ENCODE measurements around the gene RAB11A. TPM values are rescaled to one million over a fixed set of nuclear protein-coding genes. Genes with fewer than 3 reads are reported as not detected.

Gene RAB11A
- total and polyA plus RNA-seq, 2 of the 13 experiments (the other 11 are each of a cell fraction or from before 2014, with no cell fraction given): 161 to 162 TPM

GRCh38 chr15:65862682-65863081 lies 6.6 kb upstream of the RAB11A start (continued):
- TF ChIP-seq ZNF264 (CRISPR knock-in tag; IDR thresholded peaks at IDR 0.05) (no peak), HOXA5 (CRISPR knock-in tag; IDR thresholded peaks at IDR 0.05) (no peak), KDM4B (CRISPR knock-in tag; IDR thresholded peaks at IDR 0.05) (no peak), RBFOX2 (IDR thresholded peaks at IDR 0.05; ENCODE audit: low read depth, low read length) (no peak), MED1 (CRISPR knock-in tag; IDR thresholded peaks at IDR 0.05) (no peak), ZNF674 (CRISPR knock-in tag; IDR thresholded peaks at IDR 0.05; ENCODE audit: low read depth) (no peak), HNRNPLL (IDR thresholded peaks at IDR 0.05; ENCODE audit: low read depth, low read length, poor library complexity, severe bottlenecking) (no peak), RAD51 (IDR thresholded peaks at IDR 0.05; ENCODE audit: borderline replicate concordance) (no peak), DMAP1 (CRISPR knock-in tag; IDR thresholded peaks at IDR 0.05) (0 out of 2 replicates have a peak, but pooled peaks have one; percentile 44), FLYWCH1 (CRISPR knock-in tag; IDR thresholded peaks at IDR 0.05) (no peak), YEATS2 (CRISPR knock-in tag; IDR thresholded peaks at IDR 0.05; ENCODE audit: borderline replicate concordance) (peak; percentile 24; the same call in 1 of the 2 replicates), TIGD3 (CRISPR knock-in tag; IDR thresholded peaks at IDR 0.05; ENCODE audit: borderline replicate concordance) (no peak), HMG20A (CRISPR knock-in tag; IDR thresholded peaks at IDR 0.05; ENCODE audit: borderline replicate concordance) (0 out of 2 replicates have a peak, but pooled peaks have one; percentile 39), ZNF850 (CRISPR knock-in tag; conservative IDR thresholded peaks at IDR 0.05) (no peak), EHMT2 (IDR thresholded peaks at IDR 0.05; ENCODE audit: borderline replicate concordance, low read depth, low read length) (no peak), SOX6 (IDR thresholded peaks at IDR 0.05) (no peak), SOX6 (CRISPR knock-in tag; IDR thresholded peaks at IDR 0.05) (no peak), TAF15 (IDR thresholded peaks at IDR 0.05; ENCODE audit: low read depth, low read length, poor library complexity, severe bottlenecking) (no peak), GATAD2A (CRISPR knock-in tag; IDR thresholded peaks at IDR 0.05) (peak; percentile 55; the same call in 1 of the 2 replicates), FOXP4 (CRISPR knock-in tag; IDR thresholded peaks at IDR 0.05) (no peak), KDM5B (CRISPR knock-in tag; IDR thresholded peaks at IDR 0.05; ENCODE audit: borderline replicate concordance) (no peak), E2F1 (CRISPR knock-in tag; IDR thresholded peaks at IDR 0.05) (no peak), ZBTB43 (CRISPR knock-in tag; conservative IDR thresholded peaks at IDR 0.05) (no peak), ZNF510 (CRISPR knock-in tag; IDR thresholded peaks at IDR 0.05; ENCODE audit: low read depth) (no peak), SRY (CRISPR knock-in tag; IDR thresholded peaks at IDR 0.05) (no peak), MNT (IDR thresholded peaks at IDR 0.05) (peak; percentile 74)

All from HepG2 (cell line).